Measurements from ENCODE around the gene RSPH10B2.
"Not testable (repeated sequence)": the region's sequence is repeated elsewhere in the genome, so short reads cannot be mapped to it uniquely, and the experiment has no call there.

The RSPH10B2 gene

DNA sequence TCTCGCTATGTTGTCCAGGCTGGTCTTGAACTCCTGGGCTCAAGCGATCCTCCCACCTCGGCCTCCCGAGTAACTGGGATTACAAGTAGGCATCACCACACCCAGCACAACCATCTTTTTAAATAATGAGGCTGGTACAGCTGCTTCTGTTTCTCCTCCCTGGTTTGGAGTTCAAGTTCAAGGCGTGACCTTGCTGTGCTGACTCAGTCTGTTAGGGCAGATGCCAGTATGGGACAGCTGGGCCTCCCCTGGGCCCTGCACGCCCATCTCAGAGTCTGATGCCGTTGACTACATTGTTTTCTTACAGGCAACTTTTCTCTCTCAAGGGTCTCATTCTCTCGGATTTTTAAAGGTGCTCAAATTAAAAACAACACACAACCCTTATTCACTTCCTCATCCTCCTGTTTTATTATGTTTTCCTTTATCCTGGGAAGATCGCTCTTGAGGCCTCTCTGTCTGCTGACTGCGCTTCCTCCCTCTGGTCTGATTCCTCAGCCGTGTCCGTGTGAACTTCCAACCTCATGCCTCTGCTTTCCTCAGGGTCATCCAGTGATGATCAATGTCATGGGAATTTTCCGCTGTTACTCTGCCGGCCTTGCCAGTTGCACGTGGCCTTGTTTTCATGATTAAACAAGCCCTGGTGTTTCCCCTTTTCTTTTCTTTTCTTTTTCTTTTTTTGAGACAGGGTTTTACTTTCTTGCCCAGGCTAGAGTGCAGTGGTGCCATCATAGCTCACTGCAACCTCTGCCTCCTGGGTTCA is 38.4 kb downstream of the RSPH10B2 start:
- DNase-seq (ENCODE audit: low read depth) = not testable (repeated sequence)

DNA sequence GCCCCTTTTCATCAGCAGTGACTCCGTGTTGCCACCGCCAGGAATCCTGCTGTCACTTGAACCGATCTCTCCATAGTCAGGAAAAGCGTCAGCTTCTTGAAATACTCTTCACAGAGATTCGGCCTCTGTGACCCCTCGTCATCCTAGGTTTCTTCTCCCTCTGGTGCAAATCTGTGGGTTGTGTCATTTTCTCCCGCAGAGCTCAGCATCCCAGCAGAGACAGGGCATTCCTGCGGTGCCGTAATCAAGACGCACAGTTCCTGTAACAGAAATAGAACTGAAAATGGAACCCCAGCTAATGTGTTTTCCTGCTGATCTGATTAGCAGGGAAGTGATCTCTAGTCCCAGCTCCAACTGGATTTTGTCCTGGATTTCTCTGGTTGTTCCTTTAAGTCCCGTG is 40.4 kb downstream of the RSPH10B2 start:
- not testable (repeated sequence) for DNase-seq (ENCODE audit: low read depth)

GRCh38 chr7:6797218-6797617 is 43.3 kb downstream of the RSPH10B2 start:
- not testable (repeated sequence) for DNase-seq (ENCODE audit: low read depth)

DNA sequence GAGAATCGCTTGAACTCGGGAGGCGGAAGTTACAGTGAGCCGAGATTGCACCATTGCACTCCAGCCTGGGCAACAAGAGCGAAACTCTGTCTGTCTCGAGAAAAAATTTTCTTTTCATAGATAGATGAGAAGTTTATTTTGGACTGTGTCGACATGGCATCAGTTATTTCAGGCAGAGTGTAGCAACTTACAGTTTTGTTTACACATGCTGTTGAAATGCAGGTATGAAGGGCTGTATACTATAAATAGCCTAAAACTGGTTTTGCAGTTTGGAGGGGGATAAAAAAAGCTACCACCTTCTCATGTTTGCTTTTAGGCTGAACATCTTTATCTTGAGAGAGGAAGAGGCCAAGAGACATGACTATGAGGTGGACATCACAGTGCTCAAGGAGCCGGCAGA is 44.1 kb downstream of the RSPH10B2 start:
- DNase-seq (ENCODE audit: low read depth) = not testable (repeated sequence)

DNA sequence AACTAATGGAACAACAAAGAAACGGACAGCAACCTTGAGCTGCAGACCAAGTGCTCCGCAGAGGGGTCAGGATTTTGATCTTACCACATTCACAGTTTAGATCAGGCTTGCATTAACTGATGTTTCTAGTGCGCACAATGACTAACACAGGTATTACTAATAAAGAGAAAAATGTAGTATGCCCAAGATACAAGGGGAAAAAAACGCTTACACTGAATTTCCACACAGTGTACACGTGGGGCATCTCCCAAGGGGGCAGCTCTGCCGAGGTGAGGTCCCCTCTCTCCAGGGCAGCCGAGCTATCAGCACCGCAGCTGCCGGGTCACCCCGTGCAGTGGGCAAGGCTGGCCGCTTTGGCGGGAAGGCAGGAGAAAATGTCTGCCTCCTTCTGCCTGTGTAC is 46.0 kb downstream of the RSPH10B2 start:
- DNase-seq (ENCODE audit: low read depth) = not testable (repeated sequence)

GRCh38 chr7:6800331-6800730 is 46.4 kb downstream of the RSPH10B2 start:
- DNase-seq (ENCODE audit: low read depth) = not testable (repeated sequence)

- DNase-seq (ENCODE audit: low read depth) = not testable (repeated sequence)
Observed at GRCh38 chr7:6807393-6807918, 53.6 kb downstream of the RSPH10B2 start.

DNA sequence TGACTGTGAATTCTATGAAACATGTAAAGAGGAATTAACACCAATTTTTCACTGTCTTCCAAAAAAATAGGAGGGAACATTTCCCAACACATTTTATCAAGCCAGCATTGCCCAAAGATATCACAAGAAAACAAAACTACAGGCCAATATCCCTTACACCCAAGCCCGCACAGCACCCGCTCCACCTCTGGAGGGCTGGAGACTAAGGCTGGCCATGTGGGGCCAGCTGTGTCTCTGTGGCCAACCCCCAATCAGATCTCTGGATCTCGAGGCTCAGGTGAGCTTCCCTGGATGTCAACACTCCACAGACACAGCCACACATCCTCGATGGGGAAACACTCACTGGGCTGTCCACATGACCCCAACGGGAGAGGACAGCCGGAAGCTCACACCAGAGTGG is 54.1 kb downstream of the RSPH10B2 start:
- not testable (repeated sequence) for DNase-seq (ENCODE audit: low read depth)

DNA sequence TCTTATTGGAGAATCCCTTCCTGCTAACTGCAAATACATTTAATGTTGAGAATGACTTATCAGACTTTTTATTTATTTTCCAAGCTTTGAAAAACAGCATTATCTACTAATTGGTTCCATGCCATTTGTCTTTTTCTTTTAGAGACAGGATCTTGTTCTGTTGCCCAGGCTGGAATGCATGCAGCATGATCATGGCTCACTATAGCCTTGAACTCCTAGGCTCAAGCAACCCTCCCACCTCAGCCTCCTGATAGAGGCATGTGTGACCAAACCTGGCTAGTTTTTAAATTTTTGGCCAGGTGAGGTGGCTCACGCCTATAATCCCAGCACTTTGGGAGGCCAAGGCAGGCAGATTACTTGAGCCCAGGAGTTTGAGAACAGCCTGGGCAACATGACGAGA is 59.1 kb downstream of the RSPH10B2 start:
- DNase-seq (ENCODE audit: low read depth) = not testable (repeated sequence)

DNA sequence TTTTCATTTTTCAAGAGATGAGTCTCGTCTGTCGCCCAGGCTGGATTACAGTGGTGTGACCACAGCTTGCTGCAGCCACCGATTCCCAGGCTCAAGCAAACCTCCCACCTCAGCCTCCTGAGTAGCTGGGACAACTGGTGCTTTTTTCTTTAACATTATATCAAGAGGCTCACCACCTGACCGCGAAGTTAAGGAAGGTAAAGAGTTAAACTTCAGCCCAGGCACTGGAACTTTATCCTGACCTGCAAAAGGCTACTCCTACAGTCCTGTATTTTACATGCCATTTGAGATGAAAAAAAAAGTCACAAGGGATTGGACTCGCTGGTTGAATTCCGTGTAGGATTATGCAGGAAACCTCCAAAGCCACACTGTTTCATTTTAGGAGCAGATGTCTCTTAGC is 61.6 kb downstream of the RSPH10B2 start:
- not testable (repeated sequence) for DNase-seq (ENCODE audit: low read depth)

DNA sequence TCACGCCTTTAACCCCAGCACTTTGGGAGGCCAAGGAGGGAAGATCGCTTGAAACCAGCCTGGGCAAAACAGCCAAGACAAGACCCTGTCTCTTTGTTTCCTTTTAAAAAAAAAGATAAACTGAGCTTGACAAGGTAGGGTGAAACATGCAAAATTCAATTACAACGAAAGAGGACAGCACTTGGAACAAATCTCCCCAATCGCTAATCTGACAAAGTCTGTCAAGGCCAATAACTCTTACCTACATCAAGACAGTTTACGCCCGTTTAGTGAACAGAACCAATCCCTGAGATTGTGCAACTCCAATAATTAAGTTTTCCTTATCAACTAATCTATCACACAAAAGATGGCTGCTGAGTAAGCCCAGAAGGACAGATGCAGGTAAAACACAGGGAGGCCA is 67.7 kb downstream of the RSPH10B2 start:
- DNase-seq (ENCODE audit: low read depth) = not testable (repeated sequence)

DNA sequence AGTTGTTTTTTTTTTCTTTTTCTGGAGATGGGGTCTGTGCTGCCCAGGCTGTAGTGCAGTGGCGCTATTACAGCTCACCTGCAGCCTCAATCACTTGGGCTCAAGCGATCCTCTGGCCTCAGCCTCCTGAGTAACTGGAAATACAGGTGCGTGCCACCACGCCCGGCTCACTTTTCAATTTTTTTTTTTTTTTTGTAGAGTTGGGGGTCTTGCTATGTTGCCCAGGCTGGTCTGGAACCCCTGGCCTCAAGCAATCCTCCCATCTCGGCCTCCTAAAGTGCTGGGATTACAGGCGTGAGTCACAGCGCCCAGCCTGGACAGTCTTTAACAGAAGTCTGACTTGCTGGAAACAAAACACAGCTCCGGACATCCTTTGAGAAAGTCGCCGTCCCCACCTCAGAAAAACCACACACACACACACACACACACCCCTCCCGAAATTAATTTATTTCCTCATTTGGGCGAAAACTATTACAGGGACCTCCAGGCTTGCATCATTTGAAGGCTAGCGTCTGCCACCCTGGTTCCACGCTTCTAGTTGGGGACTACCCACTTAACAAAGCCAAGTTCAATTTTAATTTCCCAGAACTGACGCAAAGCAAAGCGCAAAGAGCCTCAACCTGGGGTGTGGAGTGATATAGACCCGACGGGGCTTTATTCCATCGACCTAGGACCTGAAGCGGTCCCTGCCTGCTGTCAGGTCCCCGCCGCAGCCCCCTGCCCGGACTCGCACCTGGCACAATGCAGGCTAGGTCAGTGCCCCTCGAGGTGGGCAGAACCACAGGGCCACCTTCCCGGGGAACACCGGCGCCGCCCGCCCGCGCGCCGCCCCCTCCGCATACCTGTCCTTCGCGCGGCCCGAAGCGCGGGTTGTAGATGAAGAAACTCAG is 71.6 kb downstream of the RSPH10B2 start:
- DNase-seq (ENCODE audit: low read depth) = not testable (repeated sequence)

DNA sequence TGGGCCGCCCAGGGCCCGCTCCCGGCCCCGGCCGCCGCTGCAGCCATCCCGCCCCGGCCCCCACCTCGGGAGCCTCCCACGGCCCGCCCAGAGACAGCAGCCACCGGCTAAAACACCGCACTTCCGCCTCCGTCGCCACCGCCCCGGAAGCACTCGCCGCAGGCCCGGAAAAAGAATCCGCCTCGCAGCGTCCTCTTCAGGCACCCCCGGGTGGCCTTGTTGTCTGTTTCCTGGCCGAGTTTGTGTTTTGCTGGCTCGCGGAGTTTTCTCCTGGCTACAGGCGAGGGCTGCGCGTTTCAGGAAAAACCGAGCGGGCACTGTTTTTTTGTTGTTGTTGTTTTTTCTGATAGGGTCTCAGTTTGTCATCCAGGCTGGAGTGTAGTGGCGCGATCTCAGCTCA is 72.2 kb downstream of the RSPH10B2 start, which contains the start of gene CCZ1B:
Gene CCZ1B, minus strand, starts transcription at position 125 of the 400 bp plus-strand sequence. Its CDS starts 78 bp downstream, at position 47.
- DNase-seq (ENCODE audit: low read depth) = peak; percentile 76

- not testable (repeated sequence) for DNase-seq (ENCODE audit: low read depth)
Observed at GRCh38 chr7:6827180-6827579, 73.3 kb downstream of the RSPH10B2 start.

GRCh38 chr7:6829616-6830015 is 75.7 kb downstream of the RSPH10B2 start:
- not testable (repeated sequence) for DNase-seq (ENCODE audit: low read depth)

GRCh38 chr7:6830026-6830425 is 76.1 kb downstream of the RSPH10B2 start:
- DNase-seq (ENCODE audit: low read depth) = not testable (repeated sequence)

GRCh38 chr7:6831018-6831725 is 77.3 kb downstream of the RSPH10B2 start:
- no peak for DNase-seq (ENCODE audit: low read depth)

- no peak for DNase-seq (ENCODE audit: low read depth)
Observed at GRCh38 chr7:6833636-6834035, 79.7 kb downstream of the RSPH10B2 start.

DNA sequence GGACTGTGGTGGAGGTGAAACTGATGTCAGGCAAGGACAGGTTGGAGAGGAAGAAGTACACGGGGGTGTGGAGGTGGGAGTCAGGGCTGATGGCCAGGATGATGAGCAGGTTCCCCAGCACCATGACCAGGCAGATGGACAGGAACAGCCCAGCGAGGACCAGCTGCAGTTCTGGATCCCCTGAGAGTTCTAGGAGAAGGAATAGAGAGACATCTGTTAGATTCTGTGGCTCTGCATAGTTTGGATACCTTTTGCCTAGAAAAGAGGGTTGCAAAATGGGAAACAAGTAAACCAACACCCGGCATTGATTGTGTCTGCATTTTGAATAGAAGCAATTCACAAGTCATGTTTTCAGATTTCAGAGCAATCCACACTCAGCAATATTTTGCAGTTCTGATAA is 81.6 kb downstream of the RSPH10B2 start:
- DNase-seq (ENCODE audit: low read depth) = not testable (repeated sequence)

GRCh38 chr7:6837081-6837480 is 83.2 kb downstream of the RSPH10B2 start:
- DNase-seq (ENCODE audit: low read depth) = not testable (repeated sequence)

DNA sequence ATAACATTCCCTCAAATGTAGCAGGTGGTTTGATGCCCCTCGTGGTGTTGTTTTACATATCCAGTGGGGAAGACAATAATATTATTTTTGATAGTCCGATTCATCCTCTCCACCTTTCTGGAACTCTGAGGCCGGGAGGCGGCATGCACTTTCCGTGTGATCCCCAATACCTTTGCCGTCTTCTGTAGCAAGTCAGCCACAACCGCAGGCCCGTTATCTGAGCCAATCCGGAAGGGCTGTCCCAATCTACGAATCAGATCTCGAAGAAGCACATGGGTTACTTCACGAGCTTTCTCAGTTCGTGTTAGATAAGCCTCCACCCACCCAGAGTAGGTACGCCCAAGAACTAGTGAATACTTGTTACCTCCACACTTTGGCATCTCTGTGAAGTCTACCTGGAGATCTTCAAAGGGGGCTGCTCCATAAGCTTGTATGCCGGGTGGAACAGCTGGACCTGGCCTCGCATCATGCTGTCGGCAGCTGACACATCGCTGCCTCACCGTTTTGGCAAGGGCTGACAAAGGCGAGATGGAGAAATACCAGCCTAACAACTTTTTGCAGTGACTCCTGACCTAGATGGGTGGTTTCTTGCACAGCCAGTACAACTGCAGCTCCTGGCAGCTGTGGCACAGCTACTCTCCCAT is 88.5 kb downstream of the RSPH10B2 start:
- not testable (repeated sequence) for DNase-seq (ENCODE audit: low read depth)

Measured in activated T-cell treated with anti-CD3 and anti-CD28 coated beads for 24 hours (primary cell).